ENCODE data around the gene TFG. TPM values are rescaled to one million over a fixed set of nuclear protein-coding genes. Genes with fewer than 3 reads are reported as not detected.

TFG gene
- total RNA-seq, 1 donor from 2014 or later: 148 TPM

GRCh38 chr3:100754563-100755334, 45.5 kb downstream of the TFG start:
- Mint-ChIP-seq H3K9me3 (ENCODE audit: low read depth) (no peaks in the 10 kb centered on the region), H3K4me3 (ENCODE audit: unreplicated experiment) (no peak overlapping the region), H3K4me1 (ENCODE audit: low read depth) (peaks cover 28% of the 10 kb centered on the region), H3K27ac (ENCODE audit: unreplicated experiment) (no peak overlapping the region), H3K27me3 (ENCODE audit: low read depth) (no peaks in the 10 kb centered on the region), H3K36me3 (ENCODE audit: low read depth) (peaks cover 35% of the 10 kb centered on the region)
- TF ChIP-seq CTCF (IDR thresholded peaks at IDR 0.05): peak; percentile 62
- no peak for DNase-seq (ENCODE audit: low spot score)

DNA sequence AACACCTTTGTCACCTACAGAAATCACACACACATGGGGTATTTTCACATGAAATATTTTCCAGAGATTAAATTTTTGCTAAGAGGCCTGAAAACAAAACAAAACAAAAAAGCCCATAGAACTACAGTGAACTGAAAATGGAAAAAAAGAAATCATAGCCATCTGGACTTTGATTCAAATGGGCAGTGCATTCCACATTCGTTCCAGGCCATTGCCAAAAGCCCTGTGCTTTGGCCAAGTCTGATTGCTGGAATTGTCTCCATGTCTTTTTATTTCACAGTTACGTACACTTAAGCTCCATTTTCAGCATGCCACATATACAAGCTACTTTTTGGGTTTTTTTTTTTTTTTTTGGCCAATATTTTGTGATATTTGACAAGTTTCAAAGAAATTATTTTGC, 47.1 kb downstream of the TFG start:
- Mint-ChIP-seq H3K27ac (ENCODE audit: unreplicated experiment) (no peak overlapping the region), H3K27me3 (ENCODE audit: low read depth) (no peaks in the 10 kb centered on the region), H3K9me3 (ENCODE audit: low read depth) (no peaks in the 10 kb centered on the region), H3K4me3 (ENCODE audit: unreplicated experiment) (no peak overlapping the region), H3K4me1 (ENCODE audit: low read depth) (peaks cover 29% of the 10 kb centered on the region), H3K36me3 (ENCODE audit: low read depth) (peaks cover 25% of the 10 kb centered on the region)
- no peak for DNase-seq (ENCODE audit: low spot score)
- TF ChIP-seq CTCF (IDR thresholded peaks at IDR 0.05): no peak

- TF ChIP-seq CTCF (IDR thresholded peaks at IDR 0.05): no peak
- Mint-ChIP-seq H3K4me1 (ENCODE audit: low read depth) (peaks cover 18% of the 10 kb centered on the region), H3K36me3 (ENCODE audit: low read depth) (peaks cover 9% of the 10 kb centered on the region), H3K9me3 (ENCODE audit: low read depth) (no peaks in the 10 kb centered on the region), H3K27ac (ENCODE audit: unreplicated experiment) (no peak overlapping the region), H3K27me3 (ENCODE audit: low read depth) (no peaks in the 10 kb centered on the region), H3K4me3 (ENCODE audit: unreplicated experiment) (no peak overlapping the region)
- no peak for DNase-seq (ENCODE audit: low spot score)
Observed at GRCh38 chr3:100759159-100759558, 49.9 kb downstream of the TFG start.

DNA sequence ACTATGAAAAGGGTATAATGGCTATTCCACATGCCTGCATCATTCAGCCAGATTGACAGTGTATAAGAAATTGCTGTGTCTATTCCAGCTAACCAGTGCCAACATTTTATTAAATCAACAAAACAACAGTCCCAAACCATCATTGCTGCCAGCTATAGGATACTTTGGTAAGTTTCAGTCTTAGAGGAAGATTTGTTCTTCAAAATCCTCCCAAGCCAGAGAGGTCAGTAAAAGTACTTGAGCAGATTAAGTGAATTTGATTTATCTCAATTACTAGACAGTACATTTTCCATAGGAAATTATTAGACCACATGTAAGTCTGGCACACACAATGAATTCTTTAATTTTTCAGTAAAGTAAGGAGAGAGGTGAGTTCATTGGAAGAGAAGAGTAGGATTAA, 50.7 kb downstream of the TFG start:
- Mint-ChIP-seq H3K4me3 (ENCODE audit: unreplicated experiment) (no peak overlapping the region), H3K27ac (ENCODE audit: unreplicated experiment) (no peak overlapping the region), H3K36me3 (ENCODE audit: low read depth) (peaks cover 6% of the 10 kb centered on the region), H3K4me1 (ENCODE audit: low read depth) (peaks cover 12% of the 10 kb centered on the region), H3K9me3 (ENCODE audit: low read depth) (no peaks in the 10 kb centered on the region), H3K27me3 (ENCODE audit: low read depth) (no peaks in the 10 kb centered on the region)
- no peak for TF ChIP-seq CTCF (IDR thresholded peaks at IDR 0.05)
- no peak for DNase-seq (ENCODE audit: low spot score)

DNA sequence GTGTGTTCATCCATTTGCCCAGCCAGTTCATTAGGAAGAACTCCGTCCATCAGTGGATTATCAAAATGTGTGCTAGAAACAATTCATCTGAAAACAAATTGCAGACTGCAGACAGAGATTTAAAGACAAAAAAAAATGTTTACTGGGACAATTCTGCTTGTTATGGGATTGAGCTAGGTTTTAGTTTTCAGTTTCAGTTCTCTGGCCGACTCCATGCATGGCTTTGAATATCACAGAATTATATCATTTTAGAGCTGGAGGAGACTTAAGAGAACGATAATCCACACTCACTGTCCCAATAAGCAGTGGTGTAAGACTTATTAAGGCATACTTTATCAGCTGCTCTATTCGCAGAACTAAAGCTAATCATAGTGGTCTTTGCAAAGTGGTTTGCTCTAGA, 51.1 kb downstream of the TFG start:
- H3K36me3 Mint-ChIP-seq (ENCODE audit: low read depth): peaks cover 3% of the 10 kb centered on the region
- TF ChIP-seq CTCF (IDR thresholded peaks at IDR 0.05): no peak

More for the DNA sequence above, 51.1 kb downstream of the TFG start:
- no peak for DNase-seq (ENCODE audit: low spot score)
- H3K4me1 Mint-ChIP-seq (ENCODE audit: low read depth): peaks cover 12% of the 10 kb centered on the region
- no peaks in the 10 kb centered on the region for H3K27me3 Mint-ChIP-seq (ENCODE audit: low read depth)
- no peaks in the 10 kb centered on the region for H3K9me3 Mint-ChIP-seq (ENCODE audit: low read depth)
- no peak overlapping the region for H3K27ac Mint-ChIP-seq (ENCODE audit: unreplicated experiment)
- H3K4me3 Mint-ChIP-seq (ENCODE audit: unreplicated experiment): no peak overlapping the region

All from chondrocyte (in vitro differentiated cells).